GM19025 (cell line): ENCODE results near the gene MOG.

ENCODE experiments used
- ATAC-seq: cut with Tn5 transposase; IDR thresholded peaks from one replicate; pipeline ENCODE4 v1.9.1; 2021; ENCODE audit warnings: mild to moderate bottlenecking, low read depth, moderate library complexity; ENCODE audit not compliant: unreplicated experiment

MOG gene

GRCh38 chr6:29656798-29657197 is at the start of gene MOG:
MOG (plus strand) TSS chr6:29657092; CDS start chr6:29657210, 118 bp downstream.
- ATAC-seq = no peak

DNA sequence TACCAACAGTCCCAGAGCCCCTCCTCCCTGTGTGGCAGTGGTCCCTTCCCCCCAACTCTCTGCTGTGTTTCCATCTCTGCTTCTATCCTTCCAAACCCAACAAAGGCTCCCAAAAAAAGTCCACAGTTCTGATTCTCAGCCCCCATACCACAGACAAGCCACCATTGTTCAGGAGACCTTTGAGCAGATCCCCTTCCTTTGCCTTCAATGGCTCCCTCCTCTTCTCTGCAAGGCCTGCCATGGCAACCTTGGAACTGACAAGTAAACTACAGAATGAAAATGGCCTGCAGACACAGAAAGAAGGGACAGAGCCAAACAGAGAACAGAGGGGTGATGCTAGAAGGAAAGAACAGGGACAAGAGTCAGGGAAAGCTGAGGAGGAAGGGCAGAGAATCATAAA is 48.8 kb upstream of the MOG start:
- ATAC-seq = no peak

DNA sequence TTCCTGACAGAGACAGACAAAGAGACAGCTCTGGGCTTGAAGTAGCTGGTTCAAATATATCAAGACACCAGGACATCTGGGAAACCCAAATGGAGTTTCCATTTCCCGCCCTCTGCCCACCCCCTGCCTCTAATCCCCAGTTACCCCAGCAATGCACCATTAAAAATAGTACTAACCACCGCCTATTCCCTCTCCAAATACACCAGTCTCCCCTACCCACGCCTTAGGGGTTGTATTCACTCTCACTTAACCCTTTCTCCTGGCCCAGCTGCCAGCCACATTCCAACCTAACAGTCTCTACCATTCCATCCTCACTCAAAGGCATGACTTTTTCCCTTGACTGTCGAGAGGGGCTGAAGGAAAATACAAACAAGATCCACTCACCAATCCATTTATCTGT is 46.4 kb upstream of the MOG start:
- ATAC-seq = no peak

DNA sequence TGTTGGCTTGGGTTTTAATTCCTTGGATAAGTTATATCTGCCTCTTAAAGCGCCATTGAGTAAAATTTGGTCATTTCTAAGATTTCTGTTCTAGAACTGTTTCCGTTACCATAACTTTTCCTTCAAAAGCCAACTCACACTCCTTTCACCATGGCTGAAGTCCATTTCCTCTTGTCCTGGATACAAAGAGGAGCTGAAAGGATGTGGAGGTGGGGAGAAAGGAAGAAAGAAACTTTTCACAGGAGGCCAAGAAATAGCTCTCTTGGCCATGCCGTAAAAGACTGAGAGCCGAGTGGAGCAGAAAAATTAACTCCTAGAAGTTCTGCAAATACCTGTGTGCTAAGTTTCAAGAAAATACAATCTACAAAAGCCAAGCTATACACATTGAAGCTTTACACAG is 45.5 kb upstream of the MOG start:
- no peak for ATAC-seq

DNA sequence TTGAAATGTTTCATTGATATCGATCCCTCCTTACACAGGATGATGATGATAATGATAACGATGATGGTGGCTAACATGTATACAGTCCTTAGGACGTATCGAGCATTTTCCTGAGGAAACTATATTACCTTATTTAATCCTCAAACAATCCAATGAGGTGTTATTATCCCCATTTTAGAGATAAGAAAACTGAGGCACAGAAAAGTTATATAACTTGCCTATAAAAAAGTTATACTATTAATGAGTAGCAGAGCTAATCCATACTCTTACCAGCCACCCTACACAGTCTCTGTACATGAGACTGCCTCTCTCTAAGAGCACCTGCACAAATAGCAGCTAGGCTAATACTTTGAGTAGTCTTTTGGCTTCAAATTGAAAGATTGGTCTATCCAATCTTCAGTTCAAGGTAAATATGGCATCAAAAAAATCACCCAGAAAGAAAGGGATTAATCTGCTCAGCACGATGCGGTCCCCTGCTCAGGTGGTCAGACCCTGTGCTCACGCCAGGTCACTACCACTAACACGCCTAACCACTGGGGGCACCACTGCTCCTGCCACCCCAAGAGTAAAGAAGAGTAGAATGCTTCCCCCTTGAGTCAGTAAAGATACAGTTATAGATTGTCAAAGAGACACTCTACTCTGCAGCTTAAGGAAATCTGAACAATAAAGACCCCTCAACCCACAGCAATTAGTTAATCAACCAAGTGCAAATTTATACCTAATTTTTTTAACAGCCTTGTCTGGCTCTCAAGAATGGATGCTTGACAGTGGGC is 38.9 kb upstream of the MOG start:
- ATAC-seq = no peak

- ATAC-seq = no peak
Observed at GRCh38 chr6:29619578-29620160, 37.2 kb upstream of the MOG start.

DNA sequence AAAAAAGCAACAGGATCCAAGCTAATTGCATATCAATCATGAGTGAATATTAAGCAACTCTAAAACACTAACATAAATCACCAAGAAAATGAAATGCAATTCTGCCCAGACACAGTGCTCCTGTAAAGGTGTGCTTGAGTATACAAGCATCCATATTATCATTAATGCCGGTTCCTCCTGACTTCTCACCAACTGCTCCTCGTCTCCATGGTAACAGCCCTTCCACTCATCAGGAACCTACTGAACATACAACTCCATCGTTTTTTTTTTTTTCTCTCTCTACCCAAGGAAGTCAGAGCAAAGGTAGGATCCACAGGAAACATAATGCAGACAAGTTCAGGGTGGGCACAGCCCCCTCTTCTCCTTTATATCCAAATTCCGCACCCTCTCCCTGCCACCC is 36.3 kb upstream of the MOG start:
- ATAC-seq = no peak

DNA sequence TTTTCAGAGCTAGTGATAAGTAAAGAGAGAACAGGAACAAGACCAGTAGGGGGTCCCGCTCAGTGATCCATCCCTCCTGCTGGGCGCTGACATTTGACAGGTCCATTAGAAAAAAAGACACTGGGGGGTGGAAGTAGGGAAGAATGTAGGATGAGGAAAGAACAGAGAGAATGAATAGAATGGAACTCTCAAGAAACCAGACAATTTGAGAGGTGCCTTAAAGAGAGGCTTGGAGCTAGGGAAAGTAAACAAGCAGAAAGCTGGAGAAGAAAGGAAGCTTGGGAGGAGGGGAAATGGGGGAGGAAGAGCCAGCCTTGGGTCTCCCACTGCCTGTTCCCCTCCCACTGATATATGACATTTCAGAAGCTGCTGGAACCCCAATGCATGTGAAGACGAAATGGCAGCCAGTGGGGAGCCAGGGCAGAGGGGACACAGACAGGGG is 32.4 kb upstream of the MOG start:
- ATAC-seq = no peak

GRCh38 chr6:29625337-29625930 is 31.5 kb upstream of the MOG start:
- no peak for ATAC-seq

GRCh38 chr6:29626948-29627754 is 29.7 kb upstream of the MOG start:
- no peak for ATAC-seq

DNA sequence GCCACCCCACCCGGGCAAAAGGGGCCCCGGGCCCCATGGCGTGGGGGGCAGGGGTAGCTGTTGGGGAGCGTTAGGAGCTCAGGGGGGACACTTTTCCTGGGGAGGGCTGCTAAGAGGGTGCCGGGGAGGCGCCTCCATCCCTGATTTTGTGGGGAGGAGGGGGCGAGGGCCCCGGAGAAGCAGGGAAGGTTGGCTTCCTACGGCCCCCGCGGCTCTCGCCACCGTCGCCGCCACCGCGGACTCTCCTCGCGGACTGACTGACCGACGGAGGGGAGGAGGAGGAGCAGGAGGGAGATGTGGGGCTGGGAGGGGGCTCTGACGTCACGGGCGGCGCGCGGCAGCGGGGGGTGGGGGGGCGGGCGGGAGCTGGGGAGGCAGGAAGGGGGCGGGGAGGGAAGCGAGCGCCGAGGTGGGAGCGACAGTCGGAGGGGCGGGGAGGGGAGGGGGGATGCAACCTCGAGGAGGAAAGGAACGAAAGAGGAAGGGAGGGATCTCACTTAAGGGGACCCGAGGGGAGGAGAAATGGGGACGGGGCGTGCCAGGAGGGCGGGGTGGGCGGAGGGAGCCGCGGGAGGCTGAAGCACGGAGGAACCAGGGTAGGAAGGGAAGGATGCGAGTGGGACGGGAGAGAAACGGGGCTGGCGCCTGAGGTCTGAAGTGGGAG is 29.0 kb upstream of the MOG start:
- no peak for ATAC-seq

- ATAC-seq = no peak
Observed at GRCh38 chr6:29628419-29629281, 28.2 kb upstream of the MOG start.

- no peak for ATAC-seq
Observed at GRCh38 chr6:29629571-29629970, 27.3 kb upstream of the MOG start.

GRCh38 chr6:29630315-29630714 is 26.6 kb upstream of the MOG start:
- no peak for ATAC-seq

GRCh38 chr6:29631209-29631810 is 25.6 kb upstream of the MOG start:
- ATAC-seq = no peak

- ATAC-seq = peak; percentile 13
Observed at GRCh38 chr6:29631860-29632731, 24.8 kb upstream of the MOG start.

DNA sequence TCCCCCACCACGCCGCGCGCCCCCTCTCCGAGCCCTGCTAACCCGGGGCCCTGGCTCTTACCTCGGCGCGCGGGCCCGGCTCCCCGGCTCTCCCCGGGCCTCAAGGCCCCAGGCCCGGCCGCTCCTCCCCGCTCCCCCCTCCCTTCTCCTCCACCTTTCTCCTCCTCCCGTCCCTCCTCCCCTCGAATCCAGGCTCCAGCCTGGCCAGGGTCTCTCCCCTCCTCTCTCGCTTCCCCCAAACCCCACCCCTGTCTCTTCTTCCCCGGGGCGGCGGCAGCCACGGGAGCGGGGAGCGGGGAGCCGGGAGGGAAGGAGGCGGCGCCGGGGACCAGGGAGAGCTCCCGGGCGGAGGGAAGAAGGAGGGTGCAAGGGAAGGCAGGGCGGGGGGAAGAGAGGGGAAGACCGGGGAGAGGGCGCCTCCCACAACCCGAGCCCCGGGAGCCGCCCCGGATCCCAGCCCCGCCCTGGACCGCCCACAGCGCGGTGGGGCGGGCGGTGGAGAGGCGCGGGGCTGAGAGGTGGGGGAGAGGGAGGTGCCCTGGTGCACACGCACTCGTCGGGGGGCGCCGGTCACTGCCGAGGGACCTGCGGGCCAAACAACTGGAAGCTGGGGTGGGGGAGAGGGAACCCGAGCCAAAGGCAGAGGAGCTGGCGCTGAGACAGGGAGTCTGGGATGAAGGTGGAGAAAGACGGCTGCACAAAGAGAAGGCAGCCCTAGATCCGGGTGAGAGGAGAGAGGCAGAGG is 23.9 kb upstream of the MOG start, which contains the start of gene GABBR1:
GABBR1 (minus strand) TSS at position 395 of the 745 bp plus-strand sequence. CDS start 798 bp downstream, outside the sequence.
- peak; percentile 82 for ATAC-seq
